T-helper 1 cell treated with Interleukin-12 subunit alpha and Interleukin-12 subunit beta and Interleukin-4 antibody, amounts not matched to agents 30 μg/mL and 1 μg/mL, for 36 hours (primary cell): ENCODE data around the gene CBLC.

Experiments used
- H3K27ac Mint-ChIP-seq: one replicate; pipeline ENCODE4 v1.8.0; 2021; ENCODE audit warnings: mild to moderate bottlenecking, mixed read lengths
- H3K27me3 Mint-ChIP-seq: one replicate; pipeline ENCODE4 v1.8.0; 2021; ENCODE audit warnings: low read depth, mixed read lengths
- H3K36me3 Mint-ChIP-seq: one replicate; pipeline ENCODE4 v1.8.0; 2021; ENCODE audit warnings: low read depth, mixed read lengths
- H3K4me1 Mint-ChIP-seq: one replicate; pipeline ENCODE4 v1.8.0; 2021; ENCODE audit warnings: low read depth, mixed read lengths
- H3K4me3 Mint-ChIP-seq: one replicate; pipeline ENCODE4 v1.8.0; 2021; ENCODE audit warnings: mild to moderate bottlenecking, moderate library complexity, mixed read lengths
- H3K9me3 Mint-ChIP-seq: one replicate; pipeline ENCODE4 v1.8.0; 2021; ENCODE audit warnings: mixed read lengths

The CBLC gene

GRCh38 chr19:44752816-44753625, 24.7 kb upstream of the CBLC start:
- H3K4me1 Mint-ChIP-seq, result peaks cover 45% of the 10 kb centered on the region
- H3K36me3 Mint-ChIP-seq, result peaks cover 68% of the 10 kb centered on the region
- no peaks in the 10 kb centered on the region for H3K9me3 Mint-ChIP-seq
- peak overlapping the region; percentile 97 for H3K4me3 Mint-ChIP-seq
- H3K27me3 Mint-ChIP-seq, result no peaks in the 10 kb centered on the region
- H3K27ac Mint-ChIP-seq, result peak overlapping the region; percentile 92

- Mint-ChIP-seq H3K9me3 (no peaks in the 10 kb centered on the region), H3K4me3 (peak overlapping the region; percentile 97), H3K27me3 (no peaks in the 10 kb centered on the region), H3K36me3 (peaks cover 70% of the 10 kb centered on the region), H3K27ac (peak overlapping the region; percentile 92), H3K4me1 (peaks cover 46% of the 10 kb centered on the region)
Observed at GRCh38 chr19:44753626-44753931, 24.1 kb upstream of the CBLC start.

GRCh38 chr19:44753932-44754749, 23.5 kb upstream of the CBLC start:
- H3K4me3 Mint-ChIP-seq, result peak overlapping the region; percentile 97
- H3K36me3 Mint-ChIP-seq, result peaks cover 72% of the 10 kb centered on the region
- peak overlapping the region; percentile 92 for H3K27ac Mint-ChIP-seq
- no peaks in the 10 kb centered on the region for H3K9me3 Mint-ChIP-seq
- no peaks in the 10 kb centered on the region for H3K27me3 Mint-ChIP-seq
- H3K4me1 Mint-ChIP-seq, result peaks cover 46% of the 10 kb centered on the region

- Mint-ChIP-seq H3K4me1 (peaks cover 47% of the 10 kb centered on the region), H3K9me3 (no peaks in the 10 kb centered on the region), H3K27me3 (no peaks in the 10 kb centered on the region), H3K27ac (peak overlapping the region; percentile 92), H3K36me3 (peaks cover 69% of the 10 kb centered on the region), H3K4me3 (peak overlapping the region; percentile 97)
Observed at GRCh38 chr19:44754750-44755080, 23.0 kb upstream of the CBLC start.

GRCh38 chr19:44755219-44755618, 22.5 kb upstream of the CBLC start:
- Mint-ChIP-seq H3K36me3 (peaks cover 69% of the 10 kb centered on the region), H3K27ac (peak overlapping the region; percentile 92), H3K9me3 (no peaks in the 10 kb centered on the region), H3K4me3 (peak overlapping the region; percentile 97), H3K4me1 (peaks cover 50% of the 10 kb centered on the region), H3K27me3 (no peaks in the 10 kb centered on the region)

GRCh38 chr19:44756089-44756562, 21.6 kb upstream of the CBLC start:
- Mint-ChIP-seq H3K27ac (peak overlapping the region; percentile 92), H3K4me1 (peaks cover 47% of the 10 kb centered on the region), H3K36me3 (peaks cover 64% of the 10 kb centered on the region), H3K4me3 (peak overlapping the region; percentile 97), H3K9me3 (no peaks in the 10 kb centered on the region), H3K27me3 (no peaks in the 10 kb centered on the region)

GRCh38 chr19:44757057-44757734, 20.5 kb upstream of the CBLC start:
- Mint-ChIP-seq H3K36me3 (peaks cover 55% of the 10 kb centered on the region), H3K27me3 (no peaks in the 10 kb centered on the region), H3K4me1 (peaks cover 40% of the 10 kb centered on the region), H3K4me3 (no peak overlapping the region), H3K27ac (no peak overlapping the region), H3K9me3 (no peaks in the 10 kb centered on the region)

GRCh38 chr19:44757735-44758505, 19.8 kb upstream of the CBLC start:
- H3K27me3 Mint-ChIP-seq, result no peaks in the 10 kb centered on the region
- H3K4me1 Mint-ChIP-seq, result peaks cover 36% of the 10 kb centered on the region
- no peak overlapping the region for H3K4me3 Mint-ChIP-seq
- H3K27ac Mint-ChIP-seq, result peak overlapping the region; percentile 72
- H3K9me3 Mint-ChIP-seq, result no peaks in the 10 kb centered on the region
- peaks cover 52% of the 10 kb centered on the region for H3K36me3 Mint-ChIP-seq

- peaks cover 51% of the 10 kb centered on the region for H3K36me3 Mint-ChIP-seq
- no peaks in the 10 kb centered on the region for H3K27me3 Mint-ChIP-seq
- no peak overlapping the region for H3K4me3 Mint-ChIP-seq
- H3K9me3 Mint-ChIP-seq, result no peaks in the 10 kb centered on the region
- H3K27ac Mint-ChIP-seq, result peak overlapping the region; percentile 49
- H3K4me1 Mint-ChIP-seq, result peaks cover 35% of the 10 kb centered on the region
Observed at GRCh38 chr19:44758596-44758995, 19.1 kb upstream of the CBLC start.

GRCh38 chr19:44759083-44759804, 18.4 kb upstream of the CBLC start:
- peak overlapping the region; percentile 77 for H3K27ac Mint-ChIP-seq
- H3K9me3 Mint-ChIP-seq, result no peaks in the 10 kb centered on the region
- H3K4me3 Mint-ChIP-seq, result no peak overlapping the region
- peaks cover 36% of the 10 kb centered on the region for H3K4me1 Mint-ChIP-seq
- H3K27me3 Mint-ChIP-seq, result no peaks in the 10 kb centered on the region
- H3K36me3 Mint-ChIP-seq, result peaks cover 49% of the 10 kb centered on the region

- H3K9me3 Mint-ChIP-seq, result no peaks in the 10 kb centered on the region
- H3K36me3 Mint-ChIP-seq, result peaks cover 33% of the 10 kb centered on the region
- H3K27me3 Mint-ChIP-seq, result no peaks in the 10 kb centered on the region
- peak overlapping the region; percentile 71 for H3K27ac Mint-ChIP-seq
- H3K4me1 Mint-ChIP-seq, result peaks cover 24% of the 10 kb centered on the region
- no peak overlapping the region for H3K4me3 Mint-ChIP-seq
Observed at GRCh38 chr19:44762038-44762437, 15.7 kb upstream of the CBLC start.

GRCh38 chr19:44765033-44765948, 12.4 kb upstream of the CBLC start:
- no peak overlapping the region for H3K4me3 Mint-ChIP-seq
- peaks cover 15% of the 10 kb centered on the region for H3K36me3 Mint-ChIP-seq
- peaks cover 37% of the 10 kb centered on the region for H3K4me1 Mint-ChIP-seq
- H3K27ac Mint-ChIP-seq, result peak overlapping the region; percentile 19
- no peaks in the 10 kb centered on the region for H3K27me3 Mint-ChIP-seq
- H3K9me3 Mint-ChIP-seq, result no peaks in the 10 kb centered on the region

GRCh38 chr19:44765949-44766335, 11.7 kb upstream of the CBLC start:
- no peaks in the 10 kb centered on the region for H3K27me3 Mint-ChIP-seq
- no peak overlapping the region for H3K4me3 Mint-ChIP-seq
- H3K27ac Mint-ChIP-seq, result no peak overlapping the region
- peaks cover 41% of the 10 kb centered on the region for H3K4me1 Mint-ChIP-seq
- no peaks in the 10 kb centered on the region for H3K9me3 Mint-ChIP-seq
- H3K36me3 Mint-ChIP-seq, result peaks cover 11% of the 10 kb centered on the region
